Measurements from ENCODE around the gene DIP2B.

Gene DIP2B

DNA sequence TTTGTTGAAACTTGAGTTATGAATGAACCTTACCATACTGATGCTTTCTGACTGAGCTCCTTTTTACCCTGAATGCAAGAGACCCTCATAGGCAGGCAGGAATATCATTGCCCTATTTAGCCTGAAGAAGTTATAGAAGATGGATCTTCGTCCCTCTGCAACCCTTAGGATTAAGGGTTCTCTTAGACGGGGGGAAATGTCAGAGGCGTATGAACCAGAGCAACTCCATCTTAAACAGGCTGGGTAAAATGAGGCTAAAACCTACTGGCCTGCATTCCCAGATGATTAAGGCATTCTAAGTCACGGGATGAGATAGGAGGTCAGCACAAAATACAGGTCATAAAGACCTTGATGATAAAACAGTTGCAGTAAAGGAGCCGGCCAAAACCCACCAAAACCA lies 266.6 kb downstream of the DIP2B start:
- Mint-ChIP-seq H3K9me3 (peaks cover 47% of the 10 kb centered on the region), H3K27me3 (ENCODE audit: low read depth, poor library complexity) (no peaks in the 10 kb centered on the region), H3K4me1 (peaks cover 5% of the 10 kb centered on the region), H3K4me3 (no peak overlapping the region), H3K27ac (no peak overlapping the region), H3K36me3 (ENCODE audit: low read depth) (peaks cover 72% of the 10 kb centered on the region)
- TF ChIP-seq, protein P1, sequence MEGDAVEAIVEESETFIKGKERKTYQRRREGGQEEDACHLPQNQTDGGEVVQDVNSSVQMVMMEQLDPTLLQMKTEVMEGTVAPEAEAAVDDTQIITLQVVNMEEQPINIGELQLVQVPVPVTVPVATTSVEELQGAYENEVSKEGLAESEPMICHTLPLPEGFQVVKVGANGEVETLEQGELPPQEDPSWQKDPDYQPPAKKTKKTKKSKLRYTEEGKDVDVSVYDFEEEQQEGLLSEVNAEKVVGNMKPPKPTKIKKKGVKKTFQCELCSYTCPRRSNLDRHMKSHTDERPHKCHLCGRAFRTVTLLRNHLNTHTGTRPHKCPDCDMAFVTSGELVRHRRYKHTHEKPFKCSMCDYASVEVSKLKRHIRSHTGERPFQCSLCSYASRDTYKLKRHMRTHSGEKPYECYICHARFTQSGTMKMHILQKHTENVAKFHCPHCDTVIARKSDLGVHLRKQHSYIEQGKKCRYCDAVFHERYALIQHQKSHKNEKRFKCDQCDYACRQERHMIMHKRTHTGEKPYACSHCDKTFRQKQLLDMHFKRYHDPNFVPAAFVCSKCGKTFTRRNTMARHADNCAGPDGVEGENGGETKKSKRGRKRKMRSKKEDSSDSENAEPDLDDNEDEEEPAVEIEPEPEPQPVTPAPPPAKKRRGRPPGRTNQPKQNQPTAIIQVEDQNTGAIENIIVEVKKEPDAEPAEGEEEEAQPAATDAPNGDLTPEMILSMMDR (IDR thresholded peaks at IDR 0.05) = no peak
- no peak for DNase-seq

DNA sequence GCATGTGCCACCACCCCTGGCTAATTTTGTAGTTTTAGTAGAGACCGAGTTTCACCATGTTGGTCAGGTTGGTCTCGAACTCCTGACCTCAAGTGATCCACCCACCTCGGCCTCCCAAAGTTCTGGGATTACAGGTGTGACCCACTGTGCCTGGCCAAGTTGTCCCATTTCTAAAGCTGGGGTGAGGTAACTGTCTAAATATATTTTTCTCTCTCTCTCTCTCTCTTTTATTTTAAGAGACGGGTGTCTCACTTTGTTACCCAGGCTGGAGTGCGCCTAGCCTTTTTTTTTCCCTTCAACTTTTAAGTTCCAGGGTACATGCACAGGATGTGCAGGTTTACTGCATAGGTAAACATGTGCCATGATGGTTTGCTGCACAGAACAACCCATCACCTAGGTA lies 267.7 kb downstream of the DIP2B start:
- Mint-ChIP-seq H3K4me1 (no peaks in the 10 kb centered on the region), H3K27me3 (ENCODE audit: low read depth, poor library complexity) (no peaks in the 10 kb centered on the region), H3K27ac (no peak overlapping the region), H3K36me3 (ENCODE audit: low read depth) (peaks cover 72% of the 10 kb centered on the region), H3K4me3 (no peak overlapping the region), H3K9me3 (peaks cover 47% of the 10 kb centered on the region)
- TF ChIP-seq, protein P1 (IDR thresholded peaks at IDR 0.05) = no peak
- DNase-seq = no peak

DNA sequence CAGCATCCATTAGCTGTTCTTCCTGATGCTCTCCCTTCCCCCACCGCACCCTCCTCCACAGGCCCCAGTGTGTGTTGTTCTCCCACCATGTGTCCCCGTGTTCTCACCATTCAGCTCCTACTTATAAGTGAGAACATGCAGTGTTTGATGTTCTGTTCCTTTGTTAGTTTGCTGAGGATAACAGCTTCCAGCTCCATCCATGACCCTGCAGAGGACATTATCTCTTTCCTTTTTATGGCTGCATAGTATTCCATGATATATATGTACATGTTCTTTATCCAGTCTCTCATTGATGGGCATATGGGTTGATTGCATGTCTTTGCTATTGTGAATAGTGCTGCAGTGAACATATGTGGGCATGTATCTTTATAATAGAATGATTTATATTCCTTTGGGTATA lies 268.1 kb downstream of the DIP2B start:
- TF ChIP-seq, protein P1 (IDR thresholded peaks at IDR 0.05) = no peak
- DNase-seq = no peak
- Mint-ChIP-seq H3K27ac (no peak overlapping the region), H3K27me3 (ENCODE audit: low read depth, poor library complexity) (no peaks in the 10 kb centered on the region), H3K36me3 (ENCODE audit: low read depth) (peaks cover 72% of the 10 kb centered on the region), H3K4me3 (no peak overlapping the region), H3K4me1 (no peaks in the 10 kb centered on the region), H3K9me3 (peaks cover 47% of the 10 kb centered on the region)

DNA sequence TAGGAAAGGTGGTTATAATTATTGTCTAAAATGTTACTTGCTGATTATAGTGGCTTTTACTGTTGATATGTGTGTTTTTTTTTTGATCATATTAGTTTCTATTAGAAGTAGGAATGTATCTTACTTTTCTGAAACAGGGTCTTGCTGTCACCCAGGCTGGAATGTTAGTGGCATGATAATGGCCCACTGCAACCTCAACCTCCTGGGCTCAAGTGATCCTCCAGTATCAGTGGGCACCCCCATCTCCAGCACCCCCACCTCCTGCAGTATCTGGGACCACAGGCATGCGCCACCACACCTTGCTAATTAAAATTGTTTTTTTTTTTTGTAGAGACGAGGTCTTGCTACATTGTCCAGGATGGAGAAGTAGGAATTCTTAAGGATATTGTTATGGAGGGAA lies 270.5 kb downstream of the DIP2B start:
- TF ChIP-seq, protein P1 (IDR thresholded peaks at IDR 0.05) = no peak
- Mint-ChIP-seq H3K27me3 (ENCODE audit: low read depth, poor library complexity) (no peaks in the 10 kb centered on the region), H3K9me3 (peaks cover 48% of the 10 kb centered on the region), H3K4me1 (no peaks in the 10 kb centered on the region), H3K4me3 (no peak overlapping the region), H3K27ac (no peak overlapping the region), H3K36me3 (ENCODE audit: low read depth) (peaks cover 70% of the 10 kb centered on the region)
- no peak for DNase-seq

DNA sequence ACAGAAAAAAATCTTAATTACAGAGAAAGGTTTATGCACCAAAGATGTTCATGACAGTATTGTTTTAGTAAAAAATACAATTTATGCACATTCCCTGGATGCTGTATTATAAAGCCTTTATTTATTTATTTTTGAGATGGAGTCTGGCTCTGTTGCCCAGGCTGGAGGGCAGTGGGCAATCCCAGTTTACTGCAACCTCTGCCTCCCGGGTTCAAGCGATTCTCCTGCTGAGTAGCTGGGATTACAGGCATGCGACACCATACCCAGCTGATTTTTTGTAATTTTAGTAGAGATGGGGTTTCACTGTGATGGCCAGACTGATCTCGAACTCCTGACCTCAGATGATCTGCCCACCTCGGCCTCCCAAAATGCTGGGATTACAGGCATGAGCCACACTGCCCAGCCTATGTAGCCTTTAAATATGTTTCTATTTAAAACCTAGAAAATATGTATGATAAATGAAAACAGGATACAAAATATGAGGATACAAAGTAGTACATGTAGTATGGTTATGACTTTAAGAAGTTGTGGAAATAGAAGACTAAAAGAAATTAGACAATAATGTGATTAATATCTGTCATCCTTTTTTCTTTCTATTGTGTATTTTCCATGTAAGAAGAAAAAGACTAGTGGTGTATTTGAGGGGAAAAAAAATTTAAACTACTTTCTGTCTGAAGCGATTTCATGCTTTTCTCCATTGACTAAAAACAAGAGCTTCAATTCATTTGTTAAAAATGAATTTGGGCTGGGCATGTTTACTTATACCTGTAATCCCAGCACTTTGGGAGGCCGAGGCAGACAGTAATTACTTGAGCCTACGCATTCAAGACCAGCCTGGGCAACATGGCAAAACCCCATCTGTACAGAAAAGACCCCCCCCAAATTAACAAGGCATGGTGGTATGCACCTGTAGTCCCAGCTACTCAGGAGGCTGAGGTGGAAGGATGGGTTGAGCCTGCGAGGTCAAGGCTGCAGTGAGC lies 272.3 kb downstream of the DIP2B start:
- no peak for DNase-seq
- H3K4me1 Mint-ChIP-seq = no peaks in the 10 kb centered on the region
- H3K36me3 Mint-ChIP-seq (ENCODE audit: low read depth) = peaks cover 64% of the 10 kb centered on the region
- H3K27ac Mint-ChIP-seq = no peak overlapping the region
- TF ChIP-seq, protein P1 (IDR thresholded peaks at IDR 0.05) = no peak
- no peaks in the 10 kb centered on the region for H3K27me3 Mint-ChIP-seq (ENCODE audit: low read depth, poor library complexity)
- peaks cover 36% of the 10 kb centered on the region for H3K9me3 Mint-ChIP-seq
- H3K4me3 Mint-ChIP-seq = no peak overlapping the region
